Caco-2 (cell line): Measurements from ENCODE around the gene RALGAPA2. TPM values are rescaled to one million over a fixed set of nuclear protein-coding genes. Genes with fewer than 3 reads are reported as not detected.

ENCODE experiments used
- BruUV-seq: library from RNA; stranded (reverse); fragments of 400-500 nt; replicated peaks from 2 replicates; lab custom pipeline; 2021; lab: Mats Ljungman, UMichigan
- CTCF ChIA-PET: fragments of 300-600 bp; sonication (Branson Sonifier 250); formaldehyde crosslinking; loops from one replicate; lab custom pipeline; 2022; ENCODE audit warnings: antibody characterized with exemption; lab: Charles Lee
- POLR2A ChIA-PET: fragments of 300-600 bp; sonication (Branson Sonifier 250); formaldehyde crosslinking; loops from one replicate; lab custom pipeline; 2022; ENCODE audit warnings: antibody characterized with exemption; lab: Charles Lee
- DNase-seq, 2 experiments: peaks; one replicate each; pipeline versions ENCODE4 v3.0.0 to v3.0.0-alpha.2; 2020 to 2022
- H3K27me3 ChIP-seq: replicated peaks from 2 replicates; pipeline ENCODE4 v1.6.0; 2011; ENCODE audit warnings: low read length; ENCODE audit not compliant: control insufficient read depth, insufficient read depth
- H3K36me3 ChIP-seq: 2 replicates; pipeline ENCODE4 v1.5.1; 2011; ENCODE audit warnings: low read length; ENCODE audit not compliant: control insufficient read depth, insufficient read depth
- H3K4me1 ChIP-seq: fragments of 250-450 bp; sonication (Bioruptor Pico); 2 replicates; pipeline ENCODE4 v1.5.1; 2020; ENCODE audit warnings: mild to moderate bottlenecking
- H3K4me3 ChIP-seq: 2 replicates; pipeline ENCODE4 v1.5.1; 2011; ENCODE audit warnings: low read depth, mild to moderate bottlenecking, control low read depth, low read length
- H3K9me3 ChIP-seq: fragments of 250-450 bp; sonication (Bioruptor Pico); 2 replicates; pipeline ENCODE4 v1.5.1; 2020; ENCODE audit warnings: mild to moderate bottlenecking, moderate library complexity
- H3K27ac Mint-ChIP-seq: one replicate; pipeline ENCODE4 v1.8.0; 2022; ENCODE audit warnings: mixed read lengths; ENCODE audit not compliant: unreplicated experiment
- H3K27me3 Mint-ChIP-seq: one replicate; pipeline ENCODE4 v1.8.0; 2022; ENCODE audit warnings: mixed read lengths; ENCODE audit not compliant: insufficient read depth, unreplicated experiment
- H3K36me3 Mint-ChIP-seq: one replicate; pipeline ENCODE4 v1.8.0; 2022; ENCODE audit warnings: mild to moderate bottlenecking, mixed read lengths; ENCODE audit not compliant: insufficient read depth, unreplicated experiment
- H3K4me1 Mint-ChIP-seq: one replicate; pipeline ENCODE4 v1.8.0; 2022; ENCODE audit warnings: low read depth, mixed read lengths; ENCODE audit not compliant: unreplicated experiment
- H3K4me3 Mint-ChIP-seq: one replicate; pipeline ENCODE4 v1.8.0; 2022; ENCODE audit warnings: mild to moderate bottlenecking, moderate library complexity, mixed read lengths; ENCODE audit not compliant: unreplicated experiment
- H3K9me3 Mint-ChIP-seq: one replicate; pipeline ENCODE4 v1.8.0; 2022; ENCODE audit warnings: mixed read lengths; ENCODE audit not compliant: unreplicated experiment
- intact Hi-C: fragments of 100-400 bp; cut with micrococcal nuclease; formaldehyde crosslinking; loops from one replicate; pipeline ENCODE4 v1.10.0; 2022; ENCODE audit not compliant: unreplicated experiment
- total RNA-seq: library from RNA; stranded (reverse); gene quantifications from 2 replicates; pipeline ENCODE4 v1.2.3, GENCODE V29; 2022
- TF ChIP-seq, protein P1 (sequence below), 2 experiments: fragments of 200-600 bp in 1 of 2; IDR thresholded peaks; 1 replicate in 1 of 2; 2 replicates in 1 of 2; pipeline versions ENCODE4 v1.5.1 to v1.8.0; 2011 to 2022; ENCODE audit warnings: antibody characterized with exemption in 1 of 2, control low read depth in 1 of 2, inconsistent platforms in 1 of 2, low read depth in 1 of 2, low read length in 1 of 2, mild to moderate bottlenecking in 1 of 2, moderate library complexity in 1 of 2; ENCODE audit not compliant: insufficient read depth in 1 of 2, severe bottlenecking in 1 of 2, unreplicated experiment in 1 of 2

The RALGAPA2 gene
- total RNA-seq, 1 experiment from 2014 or later: 17.3 TPM

DNA sequence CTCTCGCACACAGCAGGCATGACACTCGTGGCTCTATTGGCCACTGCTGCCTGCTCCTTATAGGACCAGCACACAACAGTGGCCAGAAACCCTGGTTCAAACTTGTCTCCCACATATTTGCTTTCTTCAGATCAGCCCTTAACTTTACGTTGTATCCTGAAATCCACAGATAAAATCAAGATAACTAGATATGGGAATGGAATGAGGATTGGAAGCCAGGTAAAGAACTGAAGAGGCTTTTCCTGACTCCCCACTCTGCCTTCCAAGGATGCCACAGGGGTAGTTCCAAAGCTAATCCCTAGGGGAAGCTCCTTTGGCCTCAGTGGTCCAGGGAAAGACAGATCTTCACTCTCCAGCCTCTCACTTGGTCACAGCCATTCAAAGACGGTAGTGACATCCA is 258.1 kb downstream of the RALGAPA2 start:
- Mint-ChIP-seq H3K9me3 (no peaks in the 10 kb centered on the region), H3K4me3 (no peak overlapping the region), H3K27me3 (no peaks in the 10 kb centered on the region), H3K27ac (peak overlapping the region; percentile 30), H3K4me1 (no peaks in the 10 kb centered on the region), H3K36me3 (no peaks in the 10 kb centered on the region)
- no TSS peak for BruUV-seq
- H3K36me3 ChIP-seq: no peaks in the 10 kb centered on the region
- no peaks in the 10 kb centered on the region for H3K9me3 ChIP-seq
- no peak overlapping the region for H3K4me3 ChIP-seq
- ChIA-PET POLR2A (no interaction called here), CTCF (no interaction called here)
- H3K4me1 ChIP-seq: no peaks in the 10 kb centered on the region
- H3K27me3 ChIP-seq: no peaks in the 10 kb centered on the region
- DNase-seq: no peak
- intact Hi-C loops: no loop called here
- TF ChIP-seq, protein P1, sequence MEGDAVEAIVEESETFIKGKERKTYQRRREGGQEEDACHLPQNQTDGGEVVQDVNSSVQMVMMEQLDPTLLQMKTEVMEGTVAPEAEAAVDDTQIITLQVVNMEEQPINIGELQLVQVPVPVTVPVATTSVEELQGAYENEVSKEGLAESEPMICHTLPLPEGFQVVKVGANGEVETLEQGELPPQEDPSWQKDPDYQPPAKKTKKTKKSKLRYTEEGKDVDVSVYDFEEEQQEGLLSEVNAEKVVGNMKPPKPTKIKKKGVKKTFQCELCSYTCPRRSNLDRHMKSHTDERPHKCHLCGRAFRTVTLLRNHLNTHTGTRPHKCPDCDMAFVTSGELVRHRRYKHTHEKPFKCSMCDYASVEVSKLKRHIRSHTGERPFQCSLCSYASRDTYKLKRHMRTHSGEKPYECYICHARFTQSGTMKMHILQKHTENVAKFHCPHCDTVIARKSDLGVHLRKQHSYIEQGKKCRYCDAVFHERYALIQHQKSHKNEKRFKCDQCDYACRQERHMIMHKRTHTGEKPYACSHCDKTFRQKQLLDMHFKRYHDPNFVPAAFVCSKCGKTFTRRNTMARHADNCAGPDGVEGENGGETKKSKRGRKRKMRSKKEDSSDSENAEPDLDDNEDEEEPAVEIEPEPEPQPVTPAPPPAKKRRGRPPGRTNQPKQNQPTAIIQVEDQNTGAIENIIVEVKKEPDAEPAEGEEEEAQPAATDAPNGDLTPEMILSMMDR (IDR thresholded peaks at IDR 0.05; ENCODE audit: insufficient read depth in 1 of 2, low read depth in 1 of 2, low read length in 1 of 2, severe bottlenecking in 1 of 2, unreplicated experiment in 1 of 2): no peak

GRCh38 chr20:20452254-20452676 is 260.2 kb downstream of the RALGAPA2 start:
- Mint-ChIP-seq H3K4me1 (no peaks in the 10 kb centered on the region), H3K4me3 (no peak overlapping the region), H3K27me3 (no peaks in the 10 kb centered on the region), H3K27ac (no peak overlapping the region), H3K9me3 (no peaks in the 10 kb centered on the region), H3K36me3 (no peaks in the 10 kb centered on the region)
- BruUV-seq: no TSS peak
- no peak for DNase-seq
- ChIA-PET POLR2A (no interaction called here), CTCF (no interaction called here)
- TF ChIP-seq, protein P1 (IDR thresholded peaks at IDR 0.05; ENCODE audit: insufficient read depth in 1 of 2, low read depth in 1 of 2, low read length in 1 of 2, severe bottlenecking in 1 of 2, unreplicated experiment in 1 of 2): no peak
- intact Hi-C loops: no loop called here
- H3K27me3 ChIP-seq: no peaks in the 10 kb centered on the region
- no peaks in the 10 kb centered on the region for H3K36me3 ChIP-seq
- no peaks in the 10 kb centered on the region for H3K4me1 ChIP-seq
- no peaks in the 10 kb centered on the region for H3K9me3 ChIP-seq
- H3K4me3 ChIP-seq: no peak overlapping the region

DNA sequence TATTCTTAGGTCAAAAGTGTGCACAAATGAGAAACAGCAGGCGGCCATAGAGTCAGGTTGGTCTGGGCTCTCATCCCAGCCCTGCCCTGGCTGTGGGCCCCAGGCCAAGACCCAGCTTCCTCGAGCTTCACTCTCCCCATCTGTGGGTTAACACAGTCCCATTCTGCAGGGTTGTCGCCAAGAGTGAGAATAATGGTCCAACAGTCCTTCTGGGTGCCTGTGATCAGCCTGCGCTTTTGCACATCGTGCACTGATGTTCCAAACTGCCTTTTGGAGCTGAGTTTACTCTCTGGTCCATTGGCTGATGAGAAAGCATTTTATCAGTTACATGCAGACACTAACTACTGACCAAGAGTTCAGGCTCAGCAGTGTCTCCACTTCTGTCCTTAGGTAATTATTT is 261.9 kb downstream of the RALGAPA2 start:
- no TSS peak for BruUV-seq
- TF ChIP-seq, protein P1 (IDR thresholded peaks at IDR 0.05; ENCODE audit: insufficient read depth in 1 of 2, low read depth in 1 of 2, low read length in 1 of 2, severe bottlenecking in 1 of 2, unreplicated experiment in 1 of 2): no peak
- Histone ChIP-seq H3K36me3 (no peaks in the 10 kb centered on the region), H3K4me1 (no peaks in the 10 kb centered on the region), H3K27me3 (no peaks in the 10 kb centered on the region), H3K9me3 (no peaks in the 10 kb centered on the region), H3K4me3 (no peak overlapping the region)
- ChIA-PET POLR2A (no interaction called here), CTCF (no interaction called here)
- intact Hi-C loops: no loop called here
- Mint-ChIP-seq H3K27ac (no peak overlapping the region), H3K36me3 (no peaks in the 10 kb centered on the region), H3K27me3 (no peaks in the 10 kb centered on the region), H3K4me1 (no peaks in the 10 kb centered on the region), H3K9me3 (no peaks in the 10 kb centered on the region), H3K4me3 (no peak overlapping the region)
- DNase-seq: no peak
